ENCODE results near the gene THRAP3. TPM values are rescaled to one million over a fixed set of nuclear protein-coding genes. Genes with fewer than 3 reads are reported as not detected.
"Not testable (repeated sequence)": the region's sequence is repeated elsewhere in the genome, so short reads cannot be mapped to it uniquely, and the experiment has no call there.

The THRAP3 gene
- total and polyA plus RNA-seq, 7 experiments from 2014 or later: 62.1 to 138 (median 112) TPM

- H3K9me3 ChIP-seq (ENCODE audit: control insufficient read depth in 2 of 3, low read length in 3 of 3); H3K9me3 Mint-ChIP-seq; intact Hi-C loops (cut with micrococcal nuclease); H3K4me3 ChIP-seq (ENCODE audit: low read length); ATAC-seq; DNase-seq; H3K27me3 ChIP-seq (ENCODE audit: control insufficient read depth in 2 of 2, insufficient read depth in 2 of 2, low read length in 2 of 2); H3K27ac ChIP-seq (ENCODE audit: low read depth, low read length); POLR2A ChIA-PET; H3K27ac Mint-ChIP-seq; H3K27me3 Mint-ChIP-seq: not testable (repeated sequence)
- Mint-ChIP-seq H3K4me3 (peak overlapping the region in 1 of 10 donors; percentile 23), H3K4me1 (peaks cover 39 to 73% (median 63%) of the 10 kb centered on the region in 7 donors), H3K36me3 (peaks cover 4 to 22% (median 14%) of the 10 kb centered on the region in 5 donors)
- CTCF ChIA-PET: interaction anchor here (0.7 kb wide), 1 partner anchor 56 kb away, joined by 3 read pairs; no protein-coding TSS in a partner anchor
- peaks cover 35 to 36% of the 10 kb centered on the region in 2 donors for H3K4me1 ChIP-seq (ENCODE audit: control insufficient read depth in 2 of 2, insufficient read depth in 2 of 2, low read length in 2 of 2)
- peaks cover 0 to 31% (median 5%) of the 10 kb centered on the region in 3 experiments for H3K36me3 ChIP-seq (ENCODE audit: control insufficient read depth in 2 of 3, insufficient read depth in 3 of 3, low read length in 3 of 3)
Measured at GRCh38 chr1:36230279-36230678, 6.0 kb downstream of the THRAP3 start.

GRCh38 chr1:36231191-36231590 is 6.9 kb downstream of the THRAP3 start:
- Mint-ChIP-seq H3K4me1 (peaks cover 35 to 73% (median 63%) of the 10 kb centered on the region in 7 donors), H3K27ac (peak overlapping the region in 3 of 9 donors; percentile 6 to 32 (median 21)), H3K27me3 (no peaks in the 10 kb centered on the region), H3K4me3 (peak overlapping the region in 2 of 10 donors; percentile 23 to 34), H3K36me3 (peaks cover 4 to 16% (median 14%) of the 10 kb centered on the region in 5 donors), H3K9me3 (peaks cover 0 to 1% (median 0%) of the 10 kb centered on the region in 11 donors)
- Histone ChIP-seq H3K4me1 (ENCODE audit: control insufficient read depth in 2 of 2, insufficient read depth in 2 of 2, low read length in 2 of 2) (peaks cover 27 to 28% of the 10 kb centered on the region in 2 donors), H3K27me3 (ENCODE audit: control insufficient read depth in 2 of 2, insufficient read depth in 2 of 2, low read length in 2 of 2) (no peaks in the 10 kb centered on the region), H3K36me3 (ENCODE audit: control insufficient read depth in 2 of 3, insufficient read depth in 3 of 3, low read length in 3 of 3) (peaks cover 0 to 31% (median 5%) of the 10 kb centered on the region in 3 experiments), H3K9me3 (ENCODE audit: control insufficient read depth in 2 of 3, low read length in 3 of 3) (no peaks in the 10 kb centered on the region), H3K4me3 (ENCODE audit: low read length) (no peak overlapping the region), H3K27ac (ENCODE audit: low read depth, low read length) (no peak overlapping the region)
- no peak for DNase-seq
- ATAC-seq: no peak
- intact Hi-C loops (cut with micrococcal nuclease): no loop called here
- ChIA-PET CTCF (no interaction called here), POLR2A (no interaction called here)

GRCh38 chr1:36232212-36233095 is 8.2 kb downstream of the THRAP3 start:
- ATAC-seq (no peak), DNase-seq (no peak)
- Histone ChIP-seq H3K27me3 (ENCODE audit: control insufficient read depth in 2 of 2, insufficient read depth in 2 of 2, low read length in 2 of 2) (no peaks in the 10 kb centered on the region), H3K4me1 (ENCODE audit: control insufficient read depth in 2 of 2, insufficient read depth in 2 of 2, low read length in 2 of 2) (peaks cover 18 to 24% of the 10 kb centered on the region in 2 donors), H3K9me3 (ENCODE audit: control insufficient read depth in 2 of 3, low read length in 3 of 3) (no peaks in the 10 kb centered on the region), H3K4me3 (ENCODE audit: low read length) (no peak overlapping the region), H3K36me3 (ENCODE audit: control insufficient read depth in 2 of 3, insufficient read depth in 3 of 3, low read length in 3 of 3) (peaks cover 0 to 32% (median 5%) of the 10 kb centered on the region in 3 experiments), H3K27ac (ENCODE audit: low read depth, low read length) (no peak overlapping the region)
- H3K9me3 Mint-ChIP-seq: peaks cover 0 to under 1% (median 0%) of the 10 kb centered on the region in 11 donors
- H3K4me1 Mint-ChIP-seq: peaks cover 35 to 71% (median 58%) of the 10 kb centered on the region in 7 donors
- peak overlapping the region in 6 of 10 donors; percentile 12 to 59 (median 24) for H3K4me3 Mint-ChIP-seq
- POLR2A ChIA-PET: no interaction called here
- peak overlapping the region in 4 of 9 donors; percentile 3 to 69 (median 49) for H3K27ac Mint-ChIP-seq
- H3K27me3 Mint-ChIP-seq: no peaks in the 10 kb centered on the region
- intact Hi-C loops (cut with micrococcal nuclease): no loop called here
- H3K36me3 Mint-ChIP-seq: peaks cover 0 to 14% (median 8%) of the 10 kb centered on the region in 5 donors
- CTCF ChIA-PET: no interaction called here

GRCh38 chr1:36236302-36236701 is 12.1 kb downstream of the THRAP3 start:
- H3K4me3 ChIP-seq (ENCODE audit: low read length): no peak overlapping the region
- ChIA-PET CTCF (interaction anchor here (0.6 to 0.7 kb wide), 2 partner anchors 8 to 1351 kb away, joined by 3 read pairs; no protein-coding TSS in a partner anchor), POLR2A (interaction anchor here (0.5 to 0.7 kb wide), 3 partner anchors 17 to 305 kb away, joined by 3 read pairs; partner anchors contain the start of gene AGO3)
- no peaks in the 10 kb centered on the region for H3K27me3 ChIP-seq (ENCODE audit: control insufficient read depth in 2 of 2, insufficient read depth in 2 of 2, low read length in 2 of 2)
- ATAC-seq (no peak), DNase-seq (no peak)
- Mint-ChIP-seq H3K27me3 (no peaks in the 10 kb centered on the region), H3K4me3 (peak overlapping the region in 5 of 10 donors; percentile 2 to 42 (median 20)), H3K4me1 (peaks cover 39 to 68% (median 62%) of the 10 kb centered on the region in 7 donors), H3K36me3 (peaks cover 0 to 24% (median 11%) of the 10 kb centered on the region in 5 donors), H3K27ac (peak overlapping the region; percentile 2 to 52 (median 14)), H3K9me3 (no peaks in the 10 kb centered on the region)
- no peaks in the 10 kb centered on the region for H3K9me3 ChIP-seq (ENCODE audit: control insufficient read depth in 2 of 3, low read length in 3 of 3)
- peak overlapping the region; percentile 40 for H3K27ac ChIP-seq (ENCODE audit: low read depth, low read length)
- peaks cover 0 to 23% (median 0%) of the 10 kb centered on the region in 3 experiments for H3K36me3 ChIP-seq (ENCODE audit: control insufficient read depth in 2 of 3, insufficient read depth in 3 of 3, low read length in 3 of 3)
- intact Hi-C loops (cut with micrococcal nuclease): no loop called here
- peaks cover 22 to 25% of the 10 kb centered on the region in 2 donors for H3K4me1 ChIP-seq (ENCODE audit: control insufficient read depth in 2 of 2, insufficient read depth in 2 of 2, low read length in 2 of 2)

GRCh38 chr1:36238433-36238832 is 14.2 kb downstream of the THRAP3 start:
- CTCF ChIA-PET: interaction anchor here (0.9 kb wide), 1 partner anchor 47 kb away, joined by 4 read pairs; no protein-coding TSS in a partner anchor

GRCh38 chr1:36239941-36240637 is 15.8 kb downstream of the THRAP3 start:
- Histone ChIP-seq H3K27me3 (ENCODE audit: control insufficient read depth in 2 of 2, insufficient read depth in 2 of 2, low read length in 2 of 2) (no peaks in the 10 kb centered on the region), H3K36me3 (ENCODE audit: control insufficient read depth in 2 of 3, insufficient read depth in 3 of 3, low read length in 3 of 3) (peaks cover 0 to 23% (median 6%) of the 10 kb centered on the region in 3 experiments), H3K27ac (ENCODE audit: low read depth, low read length) (no peak overlapping the region), H3K4me1 (ENCODE audit: control insufficient read depth in 2 of 2, insufficient read depth in 2 of 2, low read length in 2 of 2) (peaks cover 5 to 14% of the 10 kb centered on the region in 2 donors), H3K4me3 (ENCODE audit: low read length) (no peak overlapping the region), H3K9me3 (ENCODE audit: control insufficient read depth in 2 of 3, low read length in 3 of 3) (no peaks in the 10 kb centered on the region)
- intact Hi-C loops (cut with micrococcal nuclease): no loop called here
- Mint-ChIP-seq H3K36me3 (peaks cover 0 to 26% (median 12%) of the 10 kb centered on the region in 5 donors), H3K9me3 (peaks cover 0 to 2% (median 0%) of the 10 kb centered on the region in 11 donors), H3K27ac (peak overlapping the region in 2 of 9 donors; percentile 49 to 69), H3K4me3 (no peak overlapping the region), H3K27me3 (no peaks in the 10 kb centered on the region), H3K4me1 (peaks cover 24 to 51% (median 42%) of the 10 kb centered on the region in 7 donors)
- no peak for DNase-seq
- POLR2A ChIA-PET: interaction anchor here (0.7 to 3.1 kb wide), 2 partner anchors 15 to 144 kb away, joined by 3 to 17 read pairs; partner anchors contain the start of gene THRAP3
- ATAC-seq: no peak
- CTCF ChIA-PET: interaction anchor here (0.6 kb wide), 1 partner anchor 40 kb away, joined by 3 read pairs; no protein-coding TSS in a partner anchor

More at GRCh38 chr1:36238433-36238832, 14.2 kb downstream of the THRAP3 start:
- Histone ChIP-seq H3K36me3 (ENCODE audit: control insufficient read depth in 2 of 3, insufficient read depth in 3 of 3, low read length in 3 of 3) (peaks cover 0 to 33% (median 6%) of the 10 kb centered on the region in 3 experiments), H3K27me3 (ENCODE audit: control insufficient read depth in 2 of 2, insufficient read depth in 2 of 2, low read length in 2 of 2) (no peaks in the 10 kb centered on the region), H3K9me3 (ENCODE audit: control insufficient read depth in 2 of 3, low read length in 3 of 3) (no peaks in the 10 kb centered on the region), H3K4me3 (ENCODE audit: low read length) (no peak overlapping the region), H3K4me1 (ENCODE audit: control insufficient read depth in 2 of 2, insufficient read depth in 2 of 2, low read length in 2 of 2) (peaks cover 11 to 25% of the 10 kb centered on the region in 2 donors), H3K27ac (ENCODE audit: low read depth, low read length) (no peak overlapping the region)
- Mint-ChIP-seq H3K4me1 (peaks cover 33 to 57% (median 49%) of the 10 kb centered on the region in 7 donors), H3K27ac (peak overlapping the region in 5 of 9 donors; percentile 29 to 67 (median 51)), H3K4me3 (peak overlapping the region in 4 of 10 donors; percentile 7 to 43 (median 18)), H3K9me3 (peaks cover 0 to under 1% (median 0%) of the 10 kb centered on the region in 11 donors), H3K27me3 (no peaks in the 10 kb centered on the region), H3K36me3 (peaks cover 0 to 19% (median 12%) of the 10 kb centered on the region in 5 donors)
- ATAC-seq (no peak), DNase-seq (no peak)
- POLR2A ChIA-PET: interaction anchor here (0.8 to 3.1 kb wide), 2 partner anchors 14 to 79 kb away, joined by 3 to 17 read pairs; partner anchors contain the start of gene THRAP3
- intact Hi-C loops (cut with micrococcal nuclease): no loop called here

Data from naive thymus-derived CD4-positive, alpha-beta T cell (primary cell).